HFF-Myc (cell line): Measurements from ENCODE around the gene CYB5R2.

Source experiments
- DNase-seq: peaks from one replicate; pipeline ENCODE4 v3.0.0-alpha.2; 2011; ENCODE audit warnings: low read depth; ENCODE audit errors: extremely low read depth
- H3K4me3 ChIP-seq: replicated peaks from 2 replicates; pipeline ENCODE4 v1.5.1; 2011; ENCODE audit warnings: low read depth, mild to moderate bottlenecking, control low read depth, low read length
- CTCF ChIP-seq: IDR thresholded peaks from 2 replicates; pipeline ENCODE4 v1.5.1; 2012; ENCODE audit warnings: mild to moderate bottlenecking, low read depth, low read length, control low read depth; ENCODE audit errors: missing control alignments

Gene CYB5R2

GRCh38 chr11:7617032-7617431 lies 56.3 kb downstream of the CYB5R2 start:
- no peak for DNase-seq
- TF ChIP-seq CTCF: no peak
- H3K4me3 ChIP-seq: no peak overlapping the region
